ENCODE measurements around the gene UBQLNL. TPM values are rescaled to one million over a fixed set of nuclear protein-coding genes. Genes with fewer than 3 reads are reported as not detected.

Gene UBQLNL
- total and polyA plus RNA-seq, 10 of the 15 experiments (the other 5 are each of a cell fraction or from before 2014, with no cell fraction given): 0.13 to 1.6 (median 0.37) TPM

DNA sequence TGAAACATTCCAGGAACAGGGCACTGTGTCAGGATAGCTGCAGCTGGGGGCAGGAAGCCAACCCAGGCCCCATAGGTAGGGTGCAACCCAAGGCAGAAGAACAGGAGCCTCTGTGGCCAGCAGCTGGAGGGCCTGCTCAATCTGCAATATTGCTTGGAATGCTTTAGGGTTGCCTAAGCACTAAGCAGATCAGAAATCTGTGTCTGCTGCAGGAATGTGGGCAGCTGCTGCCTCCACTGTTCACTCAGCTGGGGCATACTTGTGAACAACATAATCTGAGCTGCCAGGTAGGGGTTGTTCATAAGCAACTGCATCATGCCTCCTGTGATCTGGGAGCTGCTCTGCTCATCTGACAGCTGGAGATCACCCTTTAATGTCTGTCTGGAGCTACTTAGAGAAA is 1.7 kb downstream of the UBQLNL start:
- H2AFZ ChIP-seq (ENCODE audit: control insufficient read depth, low read depth, low read length): no peak overlapping the region
- H4K20me1 ChIP-seq (ENCODE audit: control insufficient read depth, insufficient read depth): no peaks in the 10 kb centered on the region
- intact Hi-C loops (cut with micrococcal nuclease; ENCODE audit: unreplicated experiment): no loop called here
- BruUV-seq (replicated peaks): no TSS peak
- no peak overlapping the region for H3K4me2 ChIP-seq (ENCODE audit: control insufficient read depth, insufficient read depth)
- ChIA-PET SMC1A (ENCODE audit: uncharacterized antibody, unreplicated experiment) (interaction anchor here (1.0 to 1.1 kb wide), 2 partner anchors 9 to 13 kb away, joined by 3 to 5 read pairs; no protein-coding TSS in a partner anchor), RAD21 (ENCODE audit: unreplicated experiment) (no interaction called here), CTCF (interaction anchor here (0.8 kb wide), 1 partner anchor 11 kb away, joined by 3 read pairs; no protein-coding TSS in a partner anchor), POLR2A (no interaction called here)
- H3K4me1 ChIP-seq (ENCODE audit: control insufficient read depth, insufficient read depth, low read length): no peaks in the 10 kb centered on the region
- no peaks in the 10 kb centered on the region for H3K9me3 ChIP-seq (replicated peaks; ENCODE audit: control insufficient read depth, insufficient read depth, low read length)
- FAIRE-seq (no peak), ATAC-seq (no peak), DNase-seq (ENCODE audit: low read depth, low spot score) (no peak)
- H3K36me3 ChIP-seq (ENCODE audit: control insufficient read depth in 2 of 2, insufficient read depth in 2 of 2, low read length in 1 of 2): no peaks in the 10 kb centered on the region
- no peak overlapping the region for H3K27ac ChIP-seq (ENCODE audit: control insufficient read depth, insufficient read depth)
- in situ Hi-C loops (cut with MboI): no loop called here
- no peak overlapping the region for H3K9ac ChIP-seq (ENCODE audit: control insufficient read depth, insufficient read depth, low read length)
- no peak overlapping the region for H3K4me3 ChIP-seq
- TF ChIP-seq SMC3 (IDR thresholded peaks at IDR 0.05; ENCODE audit: borderline replicate concordance, low read length) (no peak), TBL1XR1 (IDR thresholded peaks at IDR 0.05; ENCODE audit: low read depth, low read length) (no peak)
- no peaks in the 10 kb centered on the region; a peak in 1 of 4 replicates for H3K27me3 ChIP-seq (replicated peaks in 1 of 2; ENCODE audit: control insufficient read depth in 2 of 2, insufficient read depth in 2 of 2, low read length in 1 of 2)
- no peaks in the 10 kb centered on the region for H3K79me2 ChIP-seq (ENCODE audit: control insufficient read depth, insufficient read depth, low read length)

DNA sequence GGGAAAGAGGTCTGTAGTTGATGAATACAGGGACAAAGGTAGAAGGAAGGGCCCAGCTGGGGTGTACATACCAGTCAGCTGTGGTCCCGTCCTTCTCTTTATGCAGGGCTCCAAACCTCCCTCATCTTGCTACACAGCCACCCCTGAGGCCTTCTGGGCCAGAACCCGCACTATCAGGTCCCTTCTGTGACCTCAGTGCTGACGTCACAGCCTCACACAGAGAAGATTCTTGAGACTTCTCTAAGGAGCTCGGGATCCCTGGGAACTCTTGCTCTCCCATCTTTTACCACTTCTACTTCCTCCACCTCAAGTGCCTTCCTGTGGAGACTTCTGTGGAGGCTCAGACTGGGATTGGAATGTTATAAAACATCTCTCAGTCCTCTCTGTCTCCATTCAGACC is 6.7 kb downstream of the UBQLNL start, which contains the start of gene UBQLN3:
UBQLN3 (minus strand) TSS at position 155 of the 400 bp plus-strand sequence. CDS start 399 bp downstream, outside the sequence.
- in situ Hi-C loops (cut with MboI): no loop called here
- CTCF ChIA-PET: interaction anchor here (1.6 kb wide), 1 partner anchor 10 kb away, joined by 4 read pairs; no protein-coding TSS in a partner anchor
- WGBS (ENCODE audit: insufficient coverage, insufficient replicate concordance, low lambda C conversion rate, missing lambda C conversion rate): 0% methylated on average over 4 of the region's 4 CpGs
- TF ChIP-seq, protein P1, sequence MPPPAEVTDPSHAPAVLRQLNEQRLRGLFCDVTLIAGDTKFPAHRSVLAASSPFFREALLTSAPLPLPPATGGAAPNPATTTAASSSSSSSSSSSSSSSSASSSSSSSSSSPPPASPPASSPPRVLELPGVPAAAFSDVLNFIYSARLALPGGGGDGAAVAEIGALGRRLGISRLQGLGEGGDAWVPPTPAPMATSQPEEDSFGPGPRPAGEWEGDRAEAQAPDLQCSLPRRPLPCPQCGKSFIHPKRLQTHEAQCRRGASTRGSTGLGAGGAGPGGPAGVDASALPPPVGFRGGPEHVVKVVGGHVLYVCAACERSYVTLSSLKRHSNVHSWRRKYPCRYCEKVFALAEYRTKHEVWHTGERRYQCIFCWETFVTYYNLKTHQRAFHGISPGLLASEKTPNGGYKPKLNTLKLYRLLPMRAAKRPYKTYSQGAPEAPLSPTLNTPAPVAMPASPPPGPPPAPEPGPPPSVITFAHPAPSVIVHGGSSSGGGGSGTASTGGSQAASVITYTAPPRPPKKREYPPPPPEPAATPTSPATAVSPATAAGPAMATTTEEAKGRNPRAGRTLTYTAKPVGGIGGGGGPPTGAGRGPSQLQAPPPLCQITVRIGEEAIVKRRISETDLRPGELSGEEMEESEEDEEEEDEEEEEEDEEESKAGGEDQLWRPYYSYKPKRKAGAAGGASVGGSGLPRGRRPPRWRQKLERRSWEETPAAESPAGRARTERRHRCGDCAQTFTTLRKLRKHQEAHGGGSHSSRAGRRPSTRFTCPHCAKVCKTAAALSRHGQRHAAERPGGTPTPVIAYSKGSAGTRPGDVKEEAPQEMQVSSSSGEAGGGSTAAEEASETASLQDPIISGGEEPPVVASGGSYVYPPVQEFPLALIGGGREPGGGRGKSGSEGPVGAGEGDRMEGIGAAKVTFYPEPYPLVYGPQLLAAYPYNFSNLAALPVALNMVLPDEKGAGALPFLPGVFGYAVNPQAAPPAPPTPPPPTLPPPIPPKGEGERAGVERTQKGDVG (CRISPR knock-in tag; IDR thresholded peaks at IDR 0.05): no peak
- TF ChIP-seq, protein P2, sequence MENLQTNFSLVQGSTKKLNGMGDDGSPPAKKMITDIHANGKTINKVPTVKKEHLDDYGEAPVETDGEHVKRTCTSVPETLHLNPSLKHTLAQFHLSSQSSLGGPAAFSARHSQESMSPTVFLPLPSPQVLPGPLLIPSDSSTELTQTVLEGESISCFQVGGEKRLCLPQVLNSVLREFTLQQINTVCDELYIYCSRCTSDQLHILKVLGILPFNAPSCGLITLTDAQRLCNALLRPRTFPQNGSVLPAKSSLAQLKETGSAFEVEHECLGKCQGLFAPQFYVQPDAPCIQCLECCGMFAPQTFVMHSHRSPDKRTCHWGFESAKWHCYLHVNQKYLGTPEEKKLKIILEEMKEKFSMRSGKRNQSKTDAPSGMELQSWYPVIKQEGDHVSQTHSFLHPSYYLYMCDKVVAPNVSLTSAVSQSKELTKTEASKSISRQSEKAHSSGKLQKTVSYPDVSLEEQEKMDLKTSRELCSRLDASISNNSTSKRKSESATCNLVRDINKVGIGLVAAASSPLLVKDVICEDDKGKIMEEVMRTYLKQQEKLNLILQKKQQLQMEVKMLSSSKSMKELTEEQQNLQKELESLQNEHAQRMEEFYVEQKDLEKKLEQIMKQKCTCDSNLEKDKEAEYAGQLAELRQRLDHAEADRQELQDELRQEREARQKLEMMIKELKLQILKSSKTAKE (IDR thresholded peaks at IDR 0.05; ENCODE audit: low read depth, poor library complexity, severe bottlenecking): no peak
- TF ChIP-seq NFYB (IDR thresholded peaks at IDR 0.05; ENCODE audit: insufficient read depth, low read depth, low read length) (no peak), PAX8 (IDR thresholded peaks at IDR 0.05) (no peak), SREBF1 (IDR thresholded peaks at IDR 0.05; ENCODE audit: low read length) (no peak), POU2F2 (IDR thresholded peaks at IDR 0.05; ENCODE audit: borderline replicate concordance, low read depth, low read length) (no peak), EZH2 (IDR thresholded peaks at IDR 0.05; ENCODE audit: borderline replicate concordance, control insufficient read depth, low read depth, low read length) (no peak), IKZF2 (IDR thresholded peaks at IDR 0.05) (no peak), BACH1 (IDR thresholded peaks at IDR 0.05; ENCODE audit: borderline replicate concordance) (no peak), ZZZ3 (IDR thresholded peaks at IDR 0.05; ENCODE audit: control insufficient read depth, insufficient read length, low read depth) (no peak)

More for the DNA sequence above, 6.7 kb downstream of the UBQLNL start, which contains the start of gene UBQLN3:
- RAD21 ChIA-PET (ENCODE audit: unreplicated experiment): no interaction called here
- Histone ChIP-seq H3K27ac (ENCODE audit: control insufficient read depth, insufficient read depth) (no peak within 1 kb of the TSS), H3K9me3 (replicated peaks; ENCODE audit: control insufficient read depth, insufficient read depth, low read length) (no peaks in the 10 kb centered on the region), H2AFZ (ENCODE audit: control insufficient read depth, low read depth, low read length) (no peak within 1 kb of the TSS), H3K36me3 (ENCODE audit: control insufficient read depth in 2 of 2, insufficient read depth in 2 of 2, low read length in 1 of 2) (no peaks in the 10 kb centered on the region), H3K9ac (ENCODE audit: control insufficient read depth, insufficient read depth, low read length) (no peak within 1 kb of the TSS), H4K20me1 (ENCODE audit: control insufficient read depth, insufficient read depth) (no peaks in the 10 kb centered on the region), H3K4me3 (no peak within 1 kb of the TSS), H3K4me1 (ENCODE audit: control insufficient read depth, insufficient read depth, low read length) (no peaks in the 10 kb centered on the region), H3K4me2 (ENCODE audit: control insufficient read depth, insufficient read depth) (no peak within 1 kb of the TSS), H3K27me3 (replicated peaks in 1 of 2; ENCODE audit: control insufficient read depth in 2 of 2, insufficient read depth in 2 of 2, low read length in 1 of 2) (no peaks in the 10 kb centered on the region; a peak in 1 of 4 replicates), H3K79me2 (ENCODE audit: control insufficient read depth, insufficient read depth, low read length) (no peaks in the 10 kb centered on the region)
- ATAC-seq: no peak
- POLR2A ChIA-PET: no interaction called here
- BruUV-seq (replicated peaks): no TSS peak
- SMC1A ChIA-PET (ENCODE audit: uncharacterized antibody, unreplicated experiment): interaction anchor here (0.6 to 0.7 kb wide), 2 partner anchors 10 to 202 kb away, joined by 3 read pairs; no protein-coding TSS in a partner anchor
- DNase-seq (ENCODE audit: low read depth, low spot score): no peak
- FAIRE-seq: no peak
- intact Hi-C loops (cut with micrococcal nuclease; ENCODE audit: unreplicated experiment): no loop called here
